K562 (cell line): ENCODE results near the gene FOSL2. TPM values are rescaled to one million over a fixed set of nuclear protein-coding genes. Genes with fewer than 3 reads are reported as not detected.
A peak's percentile ranks its signal among the peaks of the same experiment; 100 is the strongest.

Experiments
- ATAC-seq: fragments of 200-7000 bp; cut with Tn5 transposase; 3 replicates; pipeline ENCODE4 v1.9.1; 2020; ENCODE audit warnings: moderate library complexity
- BruUV-seq: library from RNA; stranded (reverse); fragments of 400-500 nt; replicated peaks from 2 replicates; lab custom pipeline; 2021; lab: Mats Ljungman, UMichigan
- CTCF ChIA-PET: fragments of 300-600 bp; formaldehyde crosslinking; extraction: SDS; loops from one replicate; lab custom pipeline; 2021; ENCODE audit warnings: low intra/inter-chr PET ratio; lab: Yijun Ruan, JAX
- POLR2A ChIA-PET: fragments of 300-600, 350-650 bp; sonication (Branson Sonifier 250); formaldehyde crosslinking; extraction: SDS; loops from one replicate; lab custom pipeline; 2021; ENCODE audit warnings: antibody characterized with exemption, inconsistent platforms; lab: Yijun Ruan, JAX
- DNase-seq, 4 experiments: peaks; one replicate each; pipeline versions ENCODE4 v3.0.0 to v3.0.0-alpha.2; 2011 to 2018; ENCODE audit warnings: low spot score in 3 of 4, mixed read lengths in 3 of 4; ENCODE audit errors: extremely low read depth in 1 of 4
- FAIRE-seq: peaks from 2 replicates; lab custom pipeline; 2011; peaks lifted over from hg19 to GRCh38; lab: Jason Lieb, UNC
- H2AFZ ChIP-seq: 2 replicates; pipeline ENCODE4 v1.6.0; 2011; ENCODE audit warnings: low read depth, low read length, control low read depth, inconsistent platforms
- H3K27ac ChIP-seq: fragments of 200-600 bp; 3 replicates; pipeline ENCODE4 v1.8.0; 2011; ENCODE audit warnings: low read depth, mild to moderate bottlenecking, control low read depth, inconsistent platforms, low read length, moderate library complexity, mixed read lengths; ENCODE audit errors: extremely low read depth
- H3K27me3 ChIP-seq, 2 experiments: fragments of 300-600 bp in 1 of 2; 2 replicates in 1 of 2; 3 replicates in 1 of 2; pipeline versions ENCODE4 v1.6.0 to v1.8.0; 2011; ENCODE audit warnings: inconsistent platforms in 2 of 2, low read length in 2 of 2, mild to moderate bottlenecking in 1 of 2, mixed read lengths in 1 of 2, moderate library complexity in 1 of 2; ENCODE audit not compliant: control insufficient read depth in 2 of 2, insufficient read depth in 2 of 2
- H3K36me3 ChIP-seq: fragments of 300-600 bp; 3 replicates; pipeline ENCODE4 v1.8.0; 2011; ENCODE audit warnings: mild to moderate bottlenecking, low read length, inconsistent platforms; ENCODE audit not compliant: control insufficient read depth, insufficient read depth
- H3K4me1 ChIP-seq, 2 experiments: fragments of 200-600 bp in 1 of 2; replicated peaks in 1 of 2; 2 replicates in 1 of 2; 3 replicates in 1 of 2; pipeline versions ENCODE4 v1.5.1 to v1.8.0; 2011; ENCODE audit warnings: inconsistent platforms in 2 of 2, low read length in 2 of 2, mild to moderate bottlenecking in 1 of 2, mixed read lengths in 1 of 2, moderate library complexity in 1 of 2; ENCODE audit not compliant: control insufficient read depth in 2 of 2, insufficient read depth in 2 of 2
- H3K4me2 ChIP-seq: 2 replicates; pipeline ENCODE4 v1.6.1; 2011; ENCODE audit warnings: low read length, control low read depth, inconsistent platforms, mixed read lengths; ENCODE audit not compliant: insufficient read depth
- H3K4me3 ChIP-seq: fragments of 200-600 bp; sonication (generic), shearing (Covaris generic); 2 replicates; pipeline ENCODE4 v1.5.1; 2016; ENCODE audit warnings: control low read depth, inconsistent platforms
- H3K79me2 ChIP-seq: fragments of 200-600 bp; 3 replicates; pipeline ENCODE4 v1.8.0; 2011; ENCODE audit warnings: low read length, inconsistent platforms; ENCODE audit not compliant: control insufficient read depth, insufficient read depth
- H3K9ac ChIP-seq, 2 experiments: 2 replicates each; pipeline versions ENCODE4 v1.6.0 to v1.6.1; 2011; ENCODE audit warnings: low read depth in 2 of 2, low read length in 2 of 2, control low read depth in 1 of 2, inconsistent platforms in 1 of 2, mild to moderate bottlenecking in 1 of 2, mixed read lengths in 1 of 2; ENCODE audit not compliant: insufficient read depth in 1 of 2
- H3K9me1 ChIP-seq: one replicate; pipeline ENCODE4 v1.6.0; 2011; ENCODE audit warnings: inconsistent platforms, mild to moderate bottlenecking, low read length, moderate library complexity; ENCODE audit not compliant: control insufficient read depth, insufficient read depth
- H3K9me3 ChIP-seq: replicated peaks from 2 replicates; pipeline ENCODE4 v1.5.1; 2011; ENCODE audit warnings: low read depth, low read length, inconsistent platforms; ENCODE audit not compliant: control insufficient read depth, insufficient read depth
- H4K20me1 ChIP-seq: replicated peaks from 2 replicates; pipeline ENCODE4 v1.6.1; 2011; ENCODE audit warnings: low read length, inconsistent platforms, mixed read lengths; ENCODE audit not compliant: control insufficient read depth, insufficient read depth
- BRD9 ChIP-seq: fragments of 450-650 bp; IDR thresholded peaks from 2 replicates; pipeline ENCODE4 v1.6.1; 2018; ENCODE audit warnings: low read depth; ENCODE audit not compliant: partially characterized antibody
- CC2D1A ChIP-seq: fragments of 450-650 bp; IDR thresholded peaks from 2 replicates; pipeline ENCODE4 v1.6.1; 2017; ENCODE audit warnings: mild to moderate bottlenecking
- CREB1 ChIP-seq, 2 experiments: sonication (generic) in 1 of 2; formaldehyde crosslinking in 1 of 2; IDR thresholded peaks; 2 replicates each; pipeline versions ENCODE4 v1.6.1 to v1.8.0; 2012 to 2022; ENCODE audit warnings: inconsistent platforms in 1 of 2, mild to moderate bottlenecking in 1 of 2, missing genetic modification reagents in 1 of 2, moderate library complexity in 1 of 2
- CREM ChIP-seq: IDR thresholded peaks from 2 replicates; pipeline ENCODE4 v1.6.1; 2014; ENCODE audit warnings: antibody characterized with exemption, low read depth
- KLF13 ChIP-seq: fragments of 450-650 bp; IDR thresholded peaks from 2 replicates; pipeline ENCODE4 v1.6.1; 2016; ENCODE audit warnings: missing genetic modification characterization, low read depth, mild to moderate bottlenecking, missing compliant biosample characterization, moderate library complexity, borderline replicate concordance
- MAFF ChIP-seq: IDR thresholded peaks from 2 replicates; pipeline ENCODE4 v1.6.1; 2012; ENCODE audit warnings: low read length, improper control_type of control experiment
- MAFK ChIP-seq: IDR thresholded peaks from 2 replicates; pipeline ENCODE4 v1.6.1; 2011; ENCODE audit warnings: low read length, improper control_type of control experiment
- NFE2 ChIP-seq: IDR thresholded peaks from 2 replicates; pipeline ENCODE4 v1.6.1; 2014; ENCODE audit warnings: antibody characterized with exemption, low read depth
- NFE2L1 ChIP-seq: fragments of 450-650 bp; IDR thresholded peaks from 2 replicates; pipeline ENCODE4 v1.6.1; 2016; ENCODE audit warnings: missing genetic modification characterization, low read depth, mild to moderate bottlenecking, missing compliant biosample characterization, moderate library complexity, borderline replicate concordance
- RHOXF2B ChIP-seq: fragments of 250-450 bp; sonication (Bioruptor Pico); conservative IDR thresholded peaks from 2 replicates; pipeline ENCODE4 v1.5.1; 2021
- SIX5 ChIP-seq, 2 experiments: IDR thresholded peaks; 2 replicates each; pipeline ENCODE4 v1.6.1; 2011; ENCODE audit warnings: low read length in 2 of 2, borderline replicate concordance in 1 of 2, low read depth in 1 of 2, mild to moderate bottlenecking in 1 of 2, moderate library complexity in 1 of 2; ENCODE audit not compliant: insufficient read depth in 1 of 2
- SLC30A9 ChIP-seq: fragments of 250-450 bp; sonication (Bioruptor Pico); IDR thresholded peaks from 2 replicates; pipeline ENCODE4 v1.8.0; 2022; ENCODE audit warnings: mild to moderate bottlenecking, moderate library complexity
- SMAD2 ChIP-seq: fragments of 150-350 bp; IDR thresholded peaks from 2 replicates; pipeline ENCODE4 v1.6.1; 2014; ENCODE audit warnings: low read depth, mild to moderate bottlenecking, low read length
- SMARCA5 ChIP-seq: fragments of 450-650 bp; IDR thresholded peaks from 2 replicates; pipeline ENCODE4 v1.6.1; 2016
- SUPT5H ChIP-seq: fragments of 450-650 bp; IDR thresholded peaks from 2 replicates; pipeline ENCODE4 v1.6.1; 2016
- TRIM24 ChIP-seq, 2 experiments: fragments of 450-650 bp; IDR thresholded peaks; 2 replicates each; pipeline ENCODE4 v1.6.1; 2016
- ZNF12 ChIP-seq: sonication (generic); formaldehyde crosslinking; IDR thresholded peaks from 2 replicates; pipeline ENCODE4 v1.4.0; 2020; ENCODE audit warnings: mild to moderate bottlenecking, missing genetic modification reagents
- ZNF217 ChIP-seq: sonication (generic); formaldehyde crosslinking; IDR thresholded peaks from 2 replicates; pipeline ENCODE4 v1.8.0; 2022; ENCODE audit warnings: mild to moderate bottlenecking, missing genetic modification reagents
- ZNF316 ChIP-seq: fragments of 450-650 bp; IDR thresholded peaks from 2 replicates; pipeline ENCODE4 v1.6.1; 2016
- ZNF354B ChIP-seq: fragments of 250-450 bp; sonication (Bioruptor Pico); IDR thresholded peaks from 2 replicates; pipeline ENCODE4 v1.4.0; 2020
- WGBS: fragments of 100-300 bp; shearing (Covaris generic); methylation state at CpG from one replicate; pipeline ENCODE4 v1.1.6; 2016; ENCODE audit warnings: low coverage, mixed read lengths; ENCODE audit not compliant: insufficient coverage; ENCODE audit errors: missing lambda C conversion rate; 5-methylcytosine and 5-hydroxymethylcytosine counted together
- in situ Hi-C: fragments of 300-500 bp; cut with MboI; formaldehyde crosslinking; loops from 4 replicates; pipeline ENCODE4 v1.15.0; 2018; ENCODE audit warnings: inconsistent platforms, mixed read lengths
- intact Hi-C: fragments of 100-400 bp; cut with micrococcal nuclease; formaldehyde crosslinking; loops from 2 replicates; pipeline ENCODE4 v1.14.2; 2022
- polyA plus RNA-seq, 8 experiments: library from polyadenylated mRNA; depleted of rRNA in 4 of 8; stranded (reverse) in 5 of 8; unstranded in 3 of 8; fragments of >200 nt; fragmentation: Nextera tagmentation in 2 of 8; fragmentation: Illumina TruSeq in 1 of 8; extraction: Ambion mirVana in 2 of 8; extraction: Trizol in 1 of 8; gene quantifications; 2 replicates each; pipeline versions ENCODE4 v1.2.1 to v1.2.3, GENCODE V29; 2011 to 2014; ENCODE audit warnings: inconsistent platforms in 1 of 8, missing spikeins in 1 of 8
- total RNA-seq, 7 experiments: library from RNA; depleted of rRNA in 6 of 7; stranded (reverse); fragments of >200 nt in 6 of 7; fragmentation: Illumina TruSeq in 2 of 7; extraction: Trizol in 2 of 7; gene quantifications; 2 replicates each; pipeline versions ENCODE4 v1.2.1 to v1.2.3, GENCODE V29; 2011 to 2021; ENCODE audit warnings: low replicate concordance in 1 of 7
- TF ChIP-seq, protein P1 (sequence below), 2 experiments: fragments of 450-650 bp; IDR thresholded peaks; 2 replicates each; pipeline ENCODE4 v1.6.1; 2018; ENCODE audit warnings: mild to moderate bottlenecking in 2 of 2, low read depth in 1 of 2; ENCODE audit not compliant: partially characterized antibody in 2 of 2
- TF ChIP-seq, protein P2 (sequence below): fragments of 250-450 bp; sonication (Bioruptor Pico); IDR thresholded peaks from 2 replicates; pipeline ENCODE4 v1.8.0; 2021; ENCODE audit warnings: moderate library complexity, mild to moderate bottlenecking, inconsistent platforms

The FOSL2 gene
- total and polyA plus RNA-seq, 9 of the 15 experiments (the other 6 are each of a cell fraction or from before 2014, with no cell fraction given) = 0.04 to 2.9 (median 0.80) TPM

DNA sequence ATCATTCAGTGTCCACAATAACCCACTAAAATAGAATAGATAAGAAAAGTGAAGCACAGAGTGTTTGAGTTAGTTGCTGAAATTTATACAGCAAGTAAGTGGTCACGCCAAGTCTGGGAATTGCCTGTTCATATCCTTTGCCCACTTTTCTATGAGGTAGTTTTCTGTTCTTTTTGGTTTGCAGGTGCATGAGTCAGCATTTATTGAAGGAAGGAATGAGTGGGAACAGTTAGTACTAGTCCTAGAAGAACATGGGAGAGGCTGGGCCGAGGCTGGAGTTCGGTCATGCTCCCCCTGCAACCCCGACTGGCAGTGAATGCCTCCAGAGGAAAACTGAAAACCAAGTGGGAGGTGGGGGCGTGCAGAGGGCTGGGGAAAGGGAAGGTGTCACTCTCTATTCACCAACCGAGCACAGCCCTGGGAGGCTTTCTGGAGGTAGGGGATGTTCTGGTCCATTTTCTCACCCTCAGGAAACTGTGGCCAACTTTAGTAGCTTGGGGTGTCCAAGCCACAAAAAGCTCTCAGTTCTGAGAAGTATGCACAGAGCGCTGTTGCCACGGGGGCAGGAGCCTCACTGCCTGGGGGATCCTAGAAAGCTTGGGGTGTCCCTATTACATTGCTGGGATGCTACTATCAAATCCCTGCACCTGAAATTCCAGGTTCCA lies 41.4 kb downstream of the FOSL2 start:
- no peaks in the 10 kb centered on the region for H4K20me1 ChIP-seq
- in situ Hi-C loops = no loop called here
- intact Hi-C loops = no loop called here
- DNase-seq = no peak
- H3K9ac ChIP-seq = no peak overlapping the region
- H3K9me3 ChIP-seq = no peaks in the 10 kb centered on the region; the same call in 1 of the 2 replicates
- no peak overlapping the region for H3K4me2 ChIP-seq
- no TSS peak for BruUV-seq
- H3K27me3 ChIP-seq = peaks cover 0 to 57% of the 10 kb centered on the region in 2 experiments; a peak in 4 of 5 replicates
- WGBS = 5% methylated on average over 8 of the region's 8 CpGs
- peaks cover 4 to 10% of the 10 kb centered on the region in 2 experiments for H3K4me1 ChIP-seq
- POLR2A ChIA-PET = no interaction called here
- no peaks in the 10 kb centered on the region for H3K79me2 ChIP-seq
- H3K4me3 ChIP-seq = no peak overlapping the region
- H3K36me3 ChIP-seq = no peaks in the 10 kb centered on the region
- no peak for FAIRE-seq
- H3K27ac ChIP-seq = no peak overlapping the region
- H2AFZ ChIP-seq = no peak overlapping the region
- CTCF ChIA-PET = no interaction called here
- no peak for ATAC-seq
- no peaks in the 10 kb centered on the region for H3K9me1 ChIP-seq
- TF ChIP-seq ZNF217 (no peak), ZNF12 (CRISPR knock-in tag) (no peak), SUPT5H (no peak), KLF13 (tag) (no peak), MAFF (peak; percentile 82), ZNF354B (CRISPR knock-in tag) (no peak), SIX5 (IDR thresholded peaks at IDR 0.05; ENCODE audit: borderline replicate concordance in 1 of 2, insufficient read depth in 1 of 2, low read depth in 1 of 2, low read length in 2 of 2) (no peak), NFE2 (peak; percentile 75), RHOXF2B (CRISPR knock-in tag) (no peak), ZNF316 (peak; percentile 90), SLC30A9 (CRISPR knock-in tag) (no peak), TRIM24 (IDR thresholded peaks at IDR 0.05) (peak in 1 of 2 experiments; percentile 34; a peak in 1 of 4 replicates), CC2D1A (no peak), BRD9 (no peak), SMAD2 (no peak), MAFK (peak; percentile 72), CREB1 (IDR thresholded peaks at IDR 0.05) (no peak), CREB1 (CRISPR knock-in tag; IDR thresholded peaks at IDR 0.05) (no peak), NFE2L1 (tag) (peak; percentile 66), SMARCA5 (no peak), CREM (no peak)
- TF ChIP-seq, protein P1, sequence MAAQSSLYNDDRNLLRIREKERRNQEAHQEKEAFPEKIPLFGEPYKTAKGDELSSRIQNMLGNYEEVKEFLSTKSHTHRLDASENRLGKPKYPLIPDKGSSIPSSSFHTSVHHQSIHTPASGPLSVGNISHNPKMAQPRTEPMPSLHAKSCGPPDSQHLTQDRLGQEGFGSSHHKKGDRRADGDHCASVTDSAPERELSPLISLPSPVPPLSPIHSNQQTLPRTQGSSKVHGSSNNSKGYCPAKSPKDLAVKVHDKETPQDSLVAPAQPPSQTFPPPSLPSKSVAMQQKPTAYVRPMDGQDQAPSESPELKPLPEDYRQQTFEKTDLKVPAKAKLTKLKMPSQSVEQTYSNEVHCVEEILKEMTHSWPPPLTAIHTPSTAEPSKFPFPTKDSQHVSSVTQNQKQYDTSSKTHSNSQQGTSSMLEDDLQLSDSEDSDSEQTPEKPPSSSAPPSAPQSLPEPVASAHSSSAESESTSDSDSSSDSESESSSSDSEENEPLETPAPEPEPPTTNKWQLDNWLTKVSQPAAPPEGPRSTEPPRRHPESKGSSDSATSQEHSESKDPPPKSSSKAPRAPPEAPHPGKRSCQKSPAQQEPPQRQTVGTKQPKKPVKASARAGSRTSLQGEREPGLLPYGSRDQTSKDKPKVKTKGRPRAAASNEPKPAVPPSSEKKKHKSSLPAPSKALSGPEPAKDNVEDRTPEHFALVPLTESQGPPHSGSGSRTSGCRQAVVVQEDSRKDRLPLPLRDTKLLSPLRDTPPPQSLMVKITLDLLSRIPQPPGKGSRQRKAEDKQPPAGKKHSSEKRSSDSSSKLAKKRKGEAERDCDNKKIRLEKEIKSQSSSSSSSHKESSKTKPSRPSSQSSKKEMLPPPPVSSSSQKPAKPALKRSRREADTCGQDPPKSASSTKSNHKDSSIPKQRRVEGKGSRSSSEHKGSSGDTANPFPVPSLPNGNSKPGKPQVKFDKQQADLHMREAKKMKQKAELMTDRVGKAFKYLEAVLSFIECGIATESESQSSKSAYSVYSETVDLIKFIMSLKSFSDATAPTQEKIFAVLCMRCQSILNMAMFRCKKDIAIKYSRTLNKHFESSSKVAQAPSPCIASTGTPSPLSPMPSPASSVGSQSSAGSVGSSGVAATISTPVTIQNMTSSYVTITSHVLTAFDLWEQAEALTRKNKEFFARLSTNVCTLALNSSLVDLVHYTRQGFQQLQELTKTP (IDR thresholded peaks at IDR 0.05; ENCODE audit: low read depth in 1 of 2, partially characterized antibody in 2 of 2) = peak in 1 of 2 experiments; percentile 95
- TF ChIP-seq, protein P2, sequence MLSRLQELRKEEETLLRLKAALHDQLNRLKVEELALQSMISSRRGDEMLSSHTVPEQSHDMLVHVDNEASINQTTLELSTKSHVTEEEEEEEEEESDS (CRISPR knock-in tag) = no peak
